ENCODE data around the gene U2AF2. TPM values are rescaled to one million over a fixed set of nuclear protein-coding genes. Genes with fewer than 3 reads are reported as not detected.

Gene U2AF2
- total and polyA plus RNA-seq, 8 donors: 53.2 to 463 (median 114) TPM

DNA sequence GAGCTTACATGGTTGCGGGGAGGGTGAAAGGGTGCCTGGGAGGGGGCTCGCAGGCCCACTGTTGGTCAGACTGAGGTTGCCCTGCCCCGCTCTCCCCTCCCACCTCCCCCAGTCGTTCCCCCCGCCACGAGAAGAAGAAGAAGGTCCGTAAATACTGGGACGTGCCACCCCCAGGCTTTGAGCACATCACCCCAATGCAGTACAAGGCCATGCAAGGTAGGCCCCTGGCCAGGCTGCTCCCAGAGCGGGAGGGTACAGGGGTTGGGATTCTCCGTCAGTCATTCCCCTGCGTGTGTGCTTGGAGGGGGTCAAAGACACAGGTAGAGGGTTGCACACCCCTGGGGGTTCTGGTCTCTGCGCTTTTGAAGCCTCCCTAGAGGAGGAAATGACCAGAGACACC, 5.6 kb downstream of the U2AF2 start:
- Histone ChIP-seq H3K27me3 (no peaks in the 10 kb centered on the region), H3K4me1 (peaks cover 43 to 57% (median 51%) of the 10 kb centered on the region in 4 donors), H3K27ac (no peak overlapping the region), H3K9me3 (no peaks in the 10 kb centered on the region), H3K4me3 (no peak overlapping the region), H3K36me3 (peaks cover 57 to 72% (median 70%) of the 10 kb centered on the region in 4 donors)
- no peak for DNase-seq
- 78 to 93% (median 88%) methylated on average over 9 to 12 of the region's 12 CpGs for WGBS, 5 donors
- TF ChIP-seq POLR2AphosphoS5 (IDR thresholded peaks at IDR 0.05): no peak
- TF ChIP-seq POLR2A (IDR thresholded peaks at IDR 0.05): no peak
- TF ChIP-seq, protein P1, sequence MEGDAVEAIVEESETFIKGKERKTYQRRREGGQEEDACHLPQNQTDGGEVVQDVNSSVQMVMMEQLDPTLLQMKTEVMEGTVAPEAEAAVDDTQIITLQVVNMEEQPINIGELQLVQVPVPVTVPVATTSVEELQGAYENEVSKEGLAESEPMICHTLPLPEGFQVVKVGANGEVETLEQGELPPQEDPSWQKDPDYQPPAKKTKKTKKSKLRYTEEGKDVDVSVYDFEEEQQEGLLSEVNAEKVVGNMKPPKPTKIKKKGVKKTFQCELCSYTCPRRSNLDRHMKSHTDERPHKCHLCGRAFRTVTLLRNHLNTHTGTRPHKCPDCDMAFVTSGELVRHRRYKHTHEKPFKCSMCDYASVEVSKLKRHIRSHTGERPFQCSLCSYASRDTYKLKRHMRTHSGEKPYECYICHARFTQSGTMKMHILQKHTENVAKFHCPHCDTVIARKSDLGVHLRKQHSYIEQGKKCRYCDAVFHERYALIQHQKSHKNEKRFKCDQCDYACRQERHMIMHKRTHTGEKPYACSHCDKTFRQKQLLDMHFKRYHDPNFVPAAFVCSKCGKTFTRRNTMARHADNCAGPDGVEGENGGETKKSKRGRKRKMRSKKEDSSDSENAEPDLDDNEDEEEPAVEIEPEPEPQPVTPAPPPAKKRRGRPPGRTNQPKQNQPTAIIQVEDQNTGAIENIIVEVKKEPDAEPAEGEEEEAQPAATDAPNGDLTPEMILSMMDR (IDR thresholded peaks at IDR 0.05): no peak
- no peak for TF ChIP-seq EP300 (IDR thresholded peaks at IDR 0.05)
- intact Hi-C loops (cut with DNase I; ENCODE audit: low total_unique reads): no loop called here

DNA sequence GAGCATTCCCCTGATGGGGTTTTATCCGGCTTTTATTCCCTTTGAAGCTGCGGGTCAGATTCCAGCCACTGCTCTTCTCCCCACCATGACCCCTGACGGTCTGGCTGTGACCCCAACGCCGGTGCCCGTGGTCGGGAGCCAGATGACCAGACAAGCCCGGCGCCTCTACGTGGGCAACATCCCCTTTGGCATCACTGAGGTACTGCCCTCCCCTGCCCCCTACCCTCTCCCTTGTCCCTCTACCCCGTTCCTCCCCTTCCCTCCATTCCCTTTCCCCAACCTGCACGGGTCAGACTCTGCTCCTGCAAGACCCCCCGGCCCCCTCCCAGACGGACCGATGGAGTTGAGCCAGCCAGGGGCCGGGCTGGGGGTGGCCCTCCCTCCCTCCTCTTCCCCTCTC, 6.2 kb downstream of the U2AF2 start:
- no peaks in the 10 kb centered on the region for H3K9me3 ChIP-seq
- H3K27me3 ChIP-seq: no peaks in the 10 kb centered on the region
- H3K27ac ChIP-seq: no peak overlapping the region
- peaks cover 63 to 78% (median 76%) of the 10 kb centered on the region in 4 donors for H3K36me3 ChIP-seq
- no peak overlapping the region for H3K4me3 ChIP-seq
- DNase-seq: no peak
- no peak for TF ChIP-seq EP300 (IDR thresholded peaks at IDR 0.05)
- TF ChIP-seq, protein P1 (IDR thresholded peaks at IDR 0.05): no peak
- no peak for TF ChIP-seq POLR2A (IDR thresholded peaks at IDR 0.05)
- TF ChIP-seq POLR2AphosphoS5 (IDR thresholded peaks at IDR 0.05): no peak
- WGBS, 5 donors: 73 to 83% (median 77%) methylated on average over 16 of the region's 16 CpGs
- H3K4me1 ChIP-seq: peaks cover 39 to 58% (median 45%) of the 10 kb centered on the region in 4 donors
- intact Hi-C loops (cut with DNase I; ENCODE audit: low total_unique reads): no loop called here

DNA sequence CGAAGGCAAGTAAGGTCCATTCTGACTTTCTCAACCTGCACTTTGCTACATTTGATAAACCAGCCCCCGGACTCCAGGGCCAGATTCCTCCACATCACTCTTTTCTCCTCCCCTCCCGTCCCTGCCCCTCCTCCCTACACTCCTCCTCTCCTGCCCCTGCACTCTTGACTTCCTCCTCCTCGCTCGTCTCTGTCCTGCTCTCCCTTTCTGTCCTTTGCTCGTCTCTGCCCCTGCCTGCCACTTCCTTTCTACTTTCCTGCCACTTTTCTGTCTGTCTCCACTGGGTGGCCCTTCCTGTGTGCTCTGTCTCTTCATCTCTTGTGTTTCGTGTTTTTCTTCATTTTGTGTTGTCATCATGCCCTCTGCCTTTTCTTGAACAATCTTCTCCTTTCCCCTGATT, 7.0 kb downstream of the U2AF2 start:
- peaks cover 32 to 56% (median 42%) of the 10 kb centered on the region in 4 donors for H3K4me1 ChIP-seq
- no peak for DNase-seq
- TF ChIP-seq, protein P1 (IDR thresholded peaks at IDR 0.05): no peak
- TF ChIP-seq POLR2AphosphoS5 (IDR thresholded peaks at IDR 0.05): no peak
- TF ChIP-seq EP300 (IDR thresholded peaks at IDR 0.05): no peak
- TF ChIP-seq POLR2A (IDR thresholded peaks at IDR 0.05): no peak
- 65 to 69% (median 68%) methylated on average over 7 of the region's 7 CpGs for WGBS, 5 donors
- H3K27me3 ChIP-seq: no peaks in the 10 kb centered on the region
- H3K9me3 ChIP-seq: no peaks in the 10 kb centered on the region
- no peak overlapping the region for H3K4me3 ChIP-seq
- intact Hi-C loops (cut with DNase I; ENCODE audit: low total_unique reads): no loop called here
- peaks cover 72 to 86% (median 84%) of the 10 kb centered on the region in 4 donors for H3K36me3 ChIP-seq
- H3K27ac ChIP-seq: no peak overlapping the region

DNA sequence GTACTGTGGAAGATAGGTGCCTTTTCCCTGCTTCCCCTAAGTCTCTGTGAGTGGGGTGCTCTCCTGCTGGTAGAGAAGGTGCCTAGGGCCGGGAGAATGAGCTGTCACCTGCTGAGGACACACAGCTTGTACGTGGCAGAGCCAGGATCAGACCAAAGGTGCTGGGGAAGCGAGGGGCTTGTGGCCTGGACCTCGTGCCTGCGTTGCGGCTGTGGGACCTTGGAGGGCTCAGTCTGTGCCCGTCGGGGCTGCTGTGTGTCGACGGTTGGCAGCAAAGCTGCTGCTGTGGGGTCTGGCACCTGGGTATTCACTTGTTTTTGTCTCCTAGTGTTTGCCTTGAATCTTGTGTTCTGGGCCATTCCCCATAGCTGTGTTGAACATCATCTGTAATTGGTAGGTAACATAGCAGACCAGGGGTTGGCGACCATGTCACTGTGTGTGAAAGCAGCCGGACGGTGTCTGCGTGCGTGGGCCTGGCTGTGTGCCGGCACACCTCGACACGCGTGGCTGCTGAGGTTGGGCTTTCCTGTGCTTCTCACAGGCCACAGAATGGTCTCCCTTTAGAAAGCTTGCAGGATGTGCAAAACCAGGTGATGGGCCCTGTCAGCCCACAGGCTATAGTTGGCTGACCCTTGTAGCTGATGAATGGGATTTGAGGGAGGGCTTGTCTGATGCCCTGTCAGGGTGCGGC, 9.2 kb downstream of the U2AF2 start:
- Histone ChIP-seq H3K27me3 (no peaks in the 10 kb centered on the region), H3K9me3 (no peaks in the 10 kb centered on the region), H3K27ac (no peak overlapping the region), H3K4me3 (no peak overlapping the region), H3K36me3 (peaks cover 90 to 100% (median 100%) of the 10 kb centered on the region in 4 donors), H3K4me1 (peaks cover 31 to 53% (median 41%) of the 10 kb centered on the region in 4 donors)
- intact Hi-C loops (cut with DNase I; ENCODE audit: low total_unique reads): no loop called here
- no peak for DNase-seq
- WGBS, 5 donors: 85 to 92% (median 89%) methylated on average over 11 to 20 of the region's 20 CpGs
- TF ChIP-seq POLR2AphosphoS5 (IDR thresholded peaks at IDR 0.05) (no peak), POLR2A (IDR thresholded peaks at IDR 0.05) (no peak), EP300 (IDR thresholded peaks at IDR 0.05) (no peak)
- TF ChIP-seq, protein P1 (IDR thresholded peaks at IDR 0.05): no peak

Measured in stomach (tissue), 9 donors.